GM21381 (cell line): Measurements from ENCODE around the gene HK2.

ENCODE experiments used
- ATAC-seq: cut with Tn5 transposase; IDR thresholded peaks from one replicate; pipeline ENCODE4 v1.9.1; 2021; ENCODE audit warnings: mild to moderate bottlenecking, moderate library complexity; ENCODE audit not compliant: unreplicated experiment

HK2 gene

GRCh38 chr2:74856599-74856998 lies 22.7 kb downstream of the HK2 start:
- no peak for ATAC-seq

- ATAC-seq = no peak
These were observed 23.3 kb downstream of the HK2 start for GRCh38 chr2:74857215-74857614.

- no peak for ATAC-seq
These were observed 23.8 kb downstream of the HK2 start for GRCh38 chr2:74857725-74858124.

- no peak for ATAC-seq
These were observed 24.4 kb downstream of the HK2 start for GRCh38 chr2:74858281-74858680.

- no peak for ATAC-seq
These were observed 26.2 kb downstream of the HK2 start for GRCh38 chr2:74860079-74860478.

- no peak for ATAC-seq
These were observed 26.6 kb downstream of the HK2 start for GRCh38 chr2:74860521-74860920.

GRCh38 chr2:74861531-74861930 lies 27.6 kb downstream of the HK2 start:
- ATAC-seq = no peak

- ATAC-seq = no peak
These were observed 28.4 kb downstream of the HK2 start for GRCh38 chr2:74862020-74862964.

GRCh38 chr2:74863802-74864248 lies 29.9 kb downstream of the HK2 start:
- no peak for ATAC-seq

- no peak for ATAC-seq
These were observed 31.1 kb downstream of the HK2 start for GRCh38 chr2:74864728-74865722.

GRCh38 chr2:74865770-74866674 lies 32.1 kb downstream of the HK2 start:
- no peak for ATAC-seq

- ATAC-seq = no peak
These were observed 34.1 kb downstream of the HK2 start for GRCh38 chr2:74867841-74868658.

GRCh38 chr2:74869517-74869916 lies 35.6 kb downstream of the HK2 start:
- no peak for ATAC-seq

- no peak for ATAC-seq
These were observed 37.0 kb downstream of the HK2 start for GRCh38 chr2:74870951-74871350.

- ATAC-seq = no peak
These were observed 37.5 kb downstream of the HK2 start for GRCh38 chr2:74871414-74871813.

GRCh38 chr2:74872389-74872836 lies 38.5 kb downstream of the HK2 start:
- ATAC-seq = no peak

- no peak for ATAC-seq
These were observed 39.2 kb downstream of the HK2 start for GRCh38 chr2:74873012-74873665.

- ATAC-seq = no peak
These were observed 40.0 kb downstream of the HK2 start for GRCh38 chr2:74873678-74874640.
